Sigmoid colon (tissue), 7 donors: Measurements from ENCODE around the gene ZBTB24. TPM values are rescaled to one million over a fixed set of nuclear protein-coding genes. Genes with fewer than 3 reads are reported as not detected.

ENCODE experiments used
- DNase-seq: peaks from one replicate; pipeline ENCODE4 v3.0.0-alpha.2; 2019
- H3K27ac ChIP-seq, 4 donors: fragments of 200-600 bp; sonication (generic); one replicate each; pipeline ENCODE4 v1.5.1; 2016 to 2019; ENCODE audit warnings: mild to moderate bottlenecking in 1 of 4
- H3K27me3 ChIP-seq, 3 donors: fragments of 200-600 bp; sonication (generic); one replicate each; pipeline ENCODE4 v1.5.1; 2019; ENCODE audit warnings: mild to moderate bottlenecking in 1 of 3
- H3K36me3 ChIP-seq, 4 donors: fragments of 200-600 bp; sonication (generic); one replicate each; pipeline ENCODE4 v1.5.1; 2016 to 2019
- H3K4me1 ChIP-seq, 4 donors: fragments of 200-600 bp; sonication (generic); one replicate each; pipeline ENCODE4 v1.5.1; 2017 to 2019
- H3K4me3 ChIP-seq, 4 donors: fragments of 200-600 bp; sonication (generic); one replicate each; pipeline ENCODE4 v1.5.1; 2017 to 2019; ENCODE audit warnings: mild to moderate bottlenecking in 2 of 4, moderate library complexity in 1 of 4
- H3K9me3 ChIP-seq, 4 donors: fragments of 200-600 bp in 3 of 4; sonication (generic) in 3 of 4; one replicate each; pipeline versions ENCODE4 v1.5.1 to v1.6.1; 2013 to 2019
- CTCF ChIP-seq, 4 experiments: fragments of 450-650 bp in 3 of 4; fragments of 200-600 bp in 1 of 4; IDR thresholded peaks; one replicate each; pipeline ENCODE4 v1.5.1; 2016 to 2019; ENCODE audit warnings: antibody characterized with exemption in 4 of 4, mild to moderate bottlenecking in 3 of 4, moderate library complexity in 2 of 4
- EP300 ChIP-seq, 4 donors: sonication (generic); formaldehyde crosslinking; IDR thresholded peaks; one replicate each; pipeline ENCODE4 v1.6.1; 2017; ENCODE audit warnings: antibody characterized with exemption in 4 of 4
- POLR2A ChIP-seq, 2 donors: fragments of 450-650 bp; IDR thresholded peaks; one replicate each; pipeline ENCODE4 v1.6.1; 2016; ENCODE audit warnings: antibody characterized with exemption in 2 of 2, mild to moderate bottlenecking in 2 of 2, moderate library complexity in 2 of 2
- POLR2AphosphoS5 ChIP-seq, 4 donors: sonication (generic); formaldehyde crosslinking; IDR thresholded peaks; one replicate each; pipeline ENCODE4 v1.6.1; 2017; ENCODE audit warnings: antibody characterized with exemption in 4 of 4
- WGBS, 2 donors: extraction: QIAGEN DNeasy Blood & Tissue Kit; methylation state at CpG; one replicate each; pipeline ENCODE4 v1.1.7; 2013; 5-methylcytosine and 5-hydroxymethylcytosine counted together
- intact Hi-C: fragments of 100-400 bp; cut with DNase I; formaldehyde crosslinking; loops from one replicate; pipeline ENCODE4 v1.15.1; 2023
- polyA plus RNA-seq, 3 donors: library from polyadenylated mRNA; stranded (reverse); fragments of 200-250 nt; gene quantifications; one replicate each; pipeline ENCODE4 v1.2.3, GENCODE V29; 2013
- total RNA-seq, 4 donors: library from RNA; depleted of rRNA; stranded (reverse); fragments of >200 nt; gene quantifications; one replicate each; pipeline ENCODE4 v1.1.0, GENCODE V29; 2016
- donor health status: healthy with polysubstance abuse.
- donor health status: Bipolar disorder and iron deficiency.
- donor health status: healthy.

Gene ZBTB24
- total and polyA plus RNA-seq, 7 donors, result 2.1 to 8.2 (median 5.1) TPM

GRCh38 chr6:109503327-109504224 is 20.6 kb upstream of the ZBTB24 start:
- Histone ChIP-seq H3K9me3 (no peaks in the 10 kb centered on the region), H3K4me1 (no peaks in the 10 kb centered on the region), H3K36me3 (no peaks in the 10 kb centered on the region), H3K27ac (no peak overlapping the region), H3K27me3 (no peaks in the 10 kb centered on the region), H3K4me3 (no peak overlapping the region)
- intact Hi-C loops, result no loop called here
- TF ChIP-seq EP300 (IDR thresholded peaks at IDR 0.05) (no peak), POLR2A (IDR thresholded peaks at IDR 0.05) (no peak), POLR2AphosphoS5 (IDR thresholded peaks at IDR 0.05) (no peak), CTCF (IDR thresholded peaks at IDR 0.05) (no peak)
- WGBS, 2 donors, result 29 to 66% methylated on average over 10 of the region's 10 CpGs
- no peak for DNase-seq

- Histone ChIP-seq H3K4me3 (no peak overlapping the region), H3K27ac (no peak overlapping the region), H3K9me3 (no peaks in the 10 kb centered on the region), H3K36me3 (no peaks in the 10 kb centered on the region), H3K27me3 (no peaks in the 10 kb centered on the region), H3K4me1 (no peaks in the 10 kb centered on the region)
- 50 to 85% methylated on average over 2 of the region's 2 CpGs for WGBS, 2 donors
- DNase-seq, result no peak
- no peak for TF ChIP-seq POLR2AphosphoS5 (IDR thresholded peaks at IDR 0.05)
- no peak for TF ChIP-seq EP300 (IDR thresholded peaks at IDR 0.05)
- TF ChIP-seq POLR2A (IDR thresholded peaks at IDR 0.05), result no peak
- intact Hi-C loops, result no loop called here
These were observed 15.9 kb upstream of the ZBTB24 start for GRCh38 chr6:109498936-109499335.

GRCh38 chr6:109498052-109498451 is 15.0 kb upstream of the ZBTB24 start:
- Histone ChIP-seq H3K9me3 (no peaks in the 10 kb centered on the region), H3K4me1 (no peaks in the 10 kb centered on the region), H3K27ac (no peak overlapping the region), H3K36me3 (no peaks in the 10 kb centered on the region), H3K4me3 (no peak overlapping the region), H3K27me3 (no peaks in the 10 kb centered on the region)
- DNase-seq, result no peak
- 88 to 92% methylated on average over 4 of the region's 4 CpGs for WGBS, 2 donors
- TF ChIP-seq EP300 (IDR thresholded peaks at IDR 0.05), result no peak
- TF ChIP-seq POLR2A (IDR thresholded peaks at IDR 0.05), result no peak
- no peak for TF ChIP-seq POLR2AphosphoS5 (IDR thresholded peaks at IDR 0.05)
- TF ChIP-seq CTCF (IDR thresholded peaks at IDR 0.05), result no peak
- intact Hi-C loops, result no loop called here

- TF ChIP-seq CTCF (IDR thresholded peaks at IDR 0.05), result no peak
- no peak for TF ChIP-seq POLR2A (IDR thresholded peaks at IDR 0.05)
- no peak for TF ChIP-seq EP300 (IDR thresholded peaks at IDR 0.05)
- no peak for TF ChIP-seq POLR2AphosphoS5 (IDR thresholded peaks at IDR 0.05)
- Histone ChIP-seq H3K4me1 (no peaks in the 10 kb centered on the region), H3K4me3 (no peak overlapping the region), H3K27me3 (no peaks in the 10 kb centered on the region), H3K9me3 (no peaks in the 10 kb centered on the region), H3K36me3 (no peaks in the 10 kb centered on the region), H3K27ac (no peak overlapping the region)
- DNase-seq, result no peak
- WGBS, 2 donors, result 80 to 82% methylated on average over 9 of the region's 9 CpGs
- intact Hi-C loops, result no loop called here
These were observed 13.2 kb upstream of the ZBTB24 start for GRCh38 chr6:109496036-109496772.

GRCh38 chr6:109493865-109494264 is 10.8 kb upstream of the ZBTB24 start:
- WGBS, 2 donors, result 60 to 93% methylated on average over 1 of the region's 1 CpG
- intact Hi-C loops, result no loop called here
- H3K4me1 ChIP-seq, result no peaks in the 10 kb centered on the region

More at GRCh38 chr6:109493865-109494264, 10.8 kb upstream of the ZBTB24 start:
- Histone ChIP-seq H3K36me3 (no peaks in the 10 kb centered on the region), H3K9me3 (no peaks in the 10 kb centered on the region), H3K27ac (no peak overlapping the region), H3K4me3 (no peak overlapping the region), H3K27me3 (no peaks in the 10 kb centered on the region)
- TF ChIP-seq CTCF (IDR thresholded peaks at IDR 0.05), result no peak
- no peak for TF ChIP-seq POLR2AphosphoS5 (IDR thresholded peaks at IDR 0.05)
- TF ChIP-seq POLR2A (IDR thresholded peaks at IDR 0.05), result no peak
- no peak for TF ChIP-seq EP300 (IDR thresholded peaks at IDR 0.05)
- no peak for DNase-seq
